ENCODE results near the gene BTG2. TPM values are rescaled to one million over a fixed set of nuclear protein-coding genes. Genes with fewer than 3 reads are reported as not detected.

The BTG2 gene
- total and polyA plus RNA-seq, 12 donors = 11.4 to 175 (median 49.3) TPM

GRCh38 chr1:203324105-203325025 lies 19.0 kb downstream of the BTG2 start:
- Histone ChIP-seq H3K27me3 (no peaks in the 10 kb centered on the region), H3K4me1 (replicated peaks in 1 of 2) (peaks cover 15 to 52% of the 10 kb centered on the region in 2 donors), H3K9me3 (replicated peaks in 1 of 3) (no peaks in the 10 kb centered on the region), H3K4me3 (no peak overlapping the region), H3K36me3 (replicated peaks in 1 of 2) (no peaks in the 10 kb centered on the region), H3K27ac (peak overlapping the region in 3 of 5 donors; percentile 5 to 92 (median 64))
- WGBS, 4 donors = 72 to 83% (median 77%) methylated on average over 14 to 15 of the region's 15 CpGs
- TF ChIP-seq CTCF (IDR thresholded peaks at IDR 0.05) (no peak), POLR2A (IDR thresholded peaks at IDR 0.05) (no peak)
- no peak for DNase-seq
- intact Hi-C loops (cut with DNase I) = no loop called here

- no peaks in the 10 kb centered on the region for H3K9me3 ChIP-seq (replicated peaks in 1 of 3)
- intact Hi-C loops (cut with DNase I) = no loop called here
- H3K4me3 ChIP-seq = no peak overlapping the region
- DNase-seq = no peak
- no peak for TF ChIP-seq POLR2A (IDR thresholded peaks at IDR 0.05)
- no peak for TF ChIP-seq CTCF (IDR thresholded peaks at IDR 0.05)
- no peaks in the 10 kb centered on the region for H3K27me3 ChIP-seq
- H3K27ac ChIP-seq = peak overlapping the region in 3 of 5 donors; percentile 5 to 92 (median 64)
- 67 to 77% (median 74%) methylated on average over 5 of the region's 5 CpGs for WGBS, 4 donors
- peaks cover 15 to 52% of the 10 kb centered on the region in 2 donors for H3K4me1 ChIP-seq (replicated peaks in 1 of 2)
- H3K36me3 ChIP-seq (replicated peaks in 1 of 2) = no peaks in the 10 kb centered on the region
Observed at GRCh38 chr1:203325026-203325417, 19.7 kb downstream of the BTG2 start.

- H3K4me3 ChIP-seq = no peak overlapping the region
- intact Hi-C loops (cut with DNase I) = no loop called here
- H3K9me3 ChIP-seq (replicated peaks in 1 of 3) = no peaks in the 10 kb centered on the region
- peak overlapping the region in 3 of 5 donors; percentile 5 to 93 (median 92) for H3K27ac ChIP-seq
- peak in 6 of 7 donors; percentile 55 to 75 (median 61) for DNase-seq
- peaks cover 15 to 52% of the 10 kb centered on the region in 2 donors for H3K4me1 ChIP-seq (replicated peaks in 1 of 2)
- WGBS, 4 donors = 72 to 82% (median 72%) methylated on average over 12 to 13 of the region's 13 CpGs
- H3K36me3 ChIP-seq (replicated peaks in 1 of 2) = no peaks in the 10 kb centered on the region
- no peak for TF ChIP-seq CTCF (IDR thresholded peaks at IDR 0.05)
- TF ChIP-seq POLR2A (IDR thresholded peaks at IDR 0.05) = no peak
- no peaks in the 10 kb centered on the region for H3K27me3 ChIP-seq
Observed at GRCh38 chr1:203325418-203326091, 20.2 kb downstream of the BTG2 start.

All from adrenal gland (tissue), 12 donors.